Measurements from ENCODE around the gene WDR3.

Gene WDR3

DNA sequence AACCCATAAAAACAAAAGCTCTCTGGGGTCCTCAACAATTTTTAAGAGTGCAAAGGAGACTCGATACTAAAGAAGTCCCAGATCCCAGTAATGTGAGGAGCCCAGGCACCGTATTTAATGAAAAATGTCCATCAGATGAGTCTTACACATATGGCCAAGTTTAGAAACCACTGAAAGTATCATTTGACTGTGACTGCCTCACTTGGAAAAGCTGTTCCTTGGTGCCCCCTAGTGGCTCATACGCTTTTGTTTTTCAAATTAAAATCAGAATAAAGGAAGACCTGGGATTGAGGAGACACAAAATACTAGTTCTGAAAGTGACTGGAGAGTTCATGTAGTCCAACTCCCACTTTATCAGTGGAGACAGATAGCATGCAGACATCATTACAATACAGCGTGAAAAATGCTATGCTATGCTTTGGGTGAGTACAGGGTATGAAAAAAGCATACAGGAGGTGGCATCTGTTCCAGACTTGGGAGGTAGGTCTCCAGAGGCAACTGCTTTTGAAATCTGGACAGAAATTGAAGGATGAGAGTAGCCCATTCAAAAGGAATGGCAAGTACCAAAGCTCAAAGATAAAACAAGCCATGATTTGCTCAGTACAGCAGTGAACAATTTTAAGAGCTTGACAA, 33.9 kb upstream of the WDR3 start:
- H3K4me3 ChIP-seq (ENCODE audit: low read length), result no peak overlapping the region
- TF ChIP-seq, protein P1, sequence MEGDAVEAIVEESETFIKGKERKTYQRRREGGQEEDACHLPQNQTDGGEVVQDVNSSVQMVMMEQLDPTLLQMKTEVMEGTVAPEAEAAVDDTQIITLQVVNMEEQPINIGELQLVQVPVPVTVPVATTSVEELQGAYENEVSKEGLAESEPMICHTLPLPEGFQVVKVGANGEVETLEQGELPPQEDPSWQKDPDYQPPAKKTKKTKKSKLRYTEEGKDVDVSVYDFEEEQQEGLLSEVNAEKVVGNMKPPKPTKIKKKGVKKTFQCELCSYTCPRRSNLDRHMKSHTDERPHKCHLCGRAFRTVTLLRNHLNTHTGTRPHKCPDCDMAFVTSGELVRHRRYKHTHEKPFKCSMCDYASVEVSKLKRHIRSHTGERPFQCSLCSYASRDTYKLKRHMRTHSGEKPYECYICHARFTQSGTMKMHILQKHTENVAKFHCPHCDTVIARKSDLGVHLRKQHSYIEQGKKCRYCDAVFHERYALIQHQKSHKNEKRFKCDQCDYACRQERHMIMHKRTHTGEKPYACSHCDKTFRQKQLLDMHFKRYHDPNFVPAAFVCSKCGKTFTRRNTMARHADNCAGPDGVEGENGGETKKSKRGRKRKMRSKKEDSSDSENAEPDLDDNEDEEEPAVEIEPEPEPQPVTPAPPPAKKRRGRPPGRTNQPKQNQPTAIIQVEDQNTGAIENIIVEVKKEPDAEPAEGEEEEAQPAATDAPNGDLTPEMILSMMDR (conservative IDR thresholded peaks at IDR 0.05; ENCODE audit: low read depth, low read length), result peak; percentile 78
- DNase-seq (ENCODE audit: low read depth), result peak; percentile 25

- no peak overlapping the region for H3K4me3 ChIP-seq (ENCODE audit: low read length)
- DNase-seq (ENCODE audit: low read depth), result no peak
- TF ChIP-seq, protein P1 (conservative IDR thresholded peaks at IDR 0.05; ENCODE audit: low read depth, low read length), result no peak
These were observed 32.0 kb upstream of the WDR3 start for GRCh38 chr1:117897551-117897950.

- no peak overlapping the region for H3K4me3 ChIP-seq (ENCODE audit: low read length)
- TF ChIP-seq, protein P1 (conservative IDR thresholded peaks at IDR 0.05; ENCODE audit: low read depth, low read length), result no peak
- DNase-seq (ENCODE audit: low read depth), result no peak
These were observed 29.7 kb upstream of the WDR3 start for GRCh38 chr1:117899801-117900200.

- H3K4me3 ChIP-seq (ENCODE audit: low read length), result no peak overlapping the region
- TF ChIP-seq, protein P1 (conservative IDR thresholded peaks at IDR 0.05; ENCODE audit: low read depth, low read length), result no peak
- no peak for DNase-seq (ENCODE audit: low read depth)
These were observed 26.6 kb upstream of the WDR3 start for GRCh38 chr1:117902944-117903343.

- no peak for DNase-seq (ENCODE audit: low read depth)
- TF ChIP-seq, protein P1 (conservative IDR thresholded peaks at IDR 0.05; ENCODE audit: low read depth, low read length), result no peak
- no peak overlapping the region for H3K4me3 ChIP-seq (ENCODE audit: low read length)
These were observed 25.1 kb upstream of the WDR3 start for GRCh38 chr1:117904485-117904884.

- DNase-seq (ENCODE audit: low read depth), result no peak
- H3K4me3 ChIP-seq (ENCODE audit: low read length), result no peak overlapping the region
- TF ChIP-seq, protein P1 (conservative IDR thresholded peaks at IDR 0.05; ENCODE audit: low read depth, low read length), result no peak
These were observed 24.5 kb upstream of the WDR3 start for GRCh38 chr1:117905019-117905418.

- TF ChIP-seq, protein P1 (conservative IDR thresholded peaks at IDR 0.05; ENCODE audit: low read depth, low read length), result no peak
These were observed 18.5 kb upstream of the WDR3 start for GRCh38 chr1:117911051-117911450.

More at GRCh38 chr1:117911051-117911450, 18.5 kb upstream of the WDR3 start:
- H3K4me3 ChIP-seq (ENCODE audit: low read length), result no peak overlapping the region
- no peak for DNase-seq (ENCODE audit: low read depth)

Data from retinal pigment epithelial cell (primary cell).